GM12878 (cell line): ENCODE measurements around the gene LTV1. TPM values are rescaled to one million over a fixed set of nuclear protein-coding genes. Genes with fewer than 3 reads are reported as not detected.

Experiments used
- ATAC-seq: fragments of 200-7000 bp; cut with Tn5 transposase; 3 replicates; pipeline ENCODE4 v1.9.1; 2020; ENCODE audit warnings: mild to moderate bottlenecking, moderate library complexity
- BruUV-seq: library from RNA; stranded (reverse); fragments of 400-500 nt; replicated peaks from 2 replicates; lab custom pipeline; 2021; lab: Mats Ljungman, UMichigan
- CTCF ChIA-PET: fragments of 300-600 bp; sonication (Branson Sonifier 250); formaldehyde crosslinking; extraction: SDS; loops from one replicate; lab custom pipeline; 2021; ENCODE audit warnings: inconsistent platforms; lab: Yijun Ruan, JAX
- POLR2A ChIA-PET: fragments of 350-600 bp; formaldehyde crosslinking; extraction: SDS; loops from one replicate; lab custom pipeline; 2021; ENCODE audit warnings: inconsistent platforms; lab: Charles Lee
- RAD21 ChIA-PET: fragments of 300-600 bp; sonication (Branson Sonifier 250); formaldehyde crosslinking; loops from one replicate; lab custom pipeline; 2023; ENCODE audit warnings: antibody characterized with exemption; ENCODE audit not compliant: unreplicated experiment; lab: Charles Lee
- SMC1A ChIA-PET: fragments of 300-600 bp; sonication (Branson Sonifier 250); formaldehyde crosslinking; loops from one replicate; lab custom pipeline; 2023; ENCODE audit not compliant: unreplicated experiment, uncharacterized antibody; lab: Charles Lee
- DNase-seq: peaks from one replicate; pipeline ENCODE4 v3.0.0-alpha.2; 2011; ENCODE audit warnings: low read depth, low spot score
- FAIRE-seq: peaks from 3 replicates; lab custom pipeline; 2011; peaks lifted over from hg19 to GRCh38; lab: Jason Lieb, UNC
- H2AFZ ChIP-seq: 2 replicates; pipeline ENCODE4 v1.6.0; 2011; ENCODE audit warnings: low read depth, low read length, control low read depth; ENCODE audit not compliant: control insufficient read depth
- H3K27ac ChIP-seq: 2 replicates; pipeline ENCODE4 v1.5.1; 2011; ENCODE audit warnings: control low read depth; ENCODE audit not compliant: control insufficient read depth, insufficient read depth
- H3K27me3 ChIP-seq, 2 experiments: replicated peaks in 1 of 2; 2 replicates each; pipeline versions ENCODE4 v1.6.0 to v1.6.1; 2011; ENCODE audit warnings: low read length in 1 of 2; ENCODE audit not compliant: control insufficient read depth in 2 of 2, insufficient read depth in 2 of 2
- H3K36me3 ChIP-seq, 2 experiments: 2 replicates each; pipeline ENCODE4 v1.5.1; 2011; ENCODE audit warnings: low read length in 1 of 2; ENCODE audit not compliant: control insufficient read depth in 2 of 2, insufficient read depth in 2 of 2
- H3K4me1 ChIP-seq: 2 replicates; pipeline ENCODE4 v1.6.1; 2011; ENCODE audit warnings: mild to moderate bottlenecking, low read length, moderate library complexity, mixed read lengths; ENCODE audit not compliant: control insufficient read depth, insufficient read depth
- H3K4me2 ChIP-seq: 2 replicates; pipeline ENCODE4 v1.6.0; 2011; ENCODE audit warnings: control low read depth; ENCODE audit not compliant: control insufficient read depth, insufficient read depth
- H3K4me3 ChIP-seq: fragments of 200-600 bp; sonication (generic); 2 replicates; pipeline ENCODE4 v1.5.1; 2016
- H3K79me2 ChIP-seq: 2 replicates; pipeline ENCODE4 v1.6.0; 2011; ENCODE audit warnings: low read length; ENCODE audit not compliant: control insufficient read depth, insufficient read depth
- H3K9ac ChIP-seq: 2 replicates; pipeline ENCODE4 v1.8.0; 2011; ENCODE audit warnings: low read length, control low read depth, mixed read lengths; ENCODE audit not compliant: control insufficient read depth, insufficient read depth
- H3K9me3 ChIP-seq: replicated peaks from 3 replicates; pipeline ENCODE4 v1.5.1; 2011; ENCODE audit warnings: mild to moderate bottlenecking, low read length; ENCODE audit not compliant: control insufficient read depth, insufficient read depth
- H4K20me1 ChIP-seq: 2 replicates; pipeline ENCODE4 v1.6.0; 2011; ENCODE audit not compliant: control insufficient read depth, insufficient read depth
- CHD2 ChIP-seq: IDR thresholded peaks from 2 replicates; pipeline ENCODE4 v1.6.1; 2011; ENCODE audit warnings: low read depth, low read length, improper control_type of control experiment, borderline replicate concordance
- DPF2 ChIP-seq: fragments of 450-650 bp; IDR thresholded peaks from 2 replicates; pipeline ENCODE4 v1.6.1; 2017; ENCODE audit warnings: mild to moderate bottlenecking
- E2F8 ChIP-seq: fragments of 450-650 bp; IDR thresholded peaks from 2 replicates; pipeline ENCODE4 v1.6.1; 2018; ENCODE audit warnings: mild to moderate bottlenecking, low read depth, moderate library complexity; ENCODE audit not compliant: partially characterized antibody
- GABPA ChIP-seq: IDR thresholded peaks from 2 replicates; pipeline ENCODE4 v1.6.1; 2014; ENCODE audit warnings: antibody characterized with exemption, low read depth, mild to moderate bottlenecking, inconsistent platforms
- JUNB ChIP-seq: IDR thresholded peaks from 2 replicates; pipeline ENCODE4 v1.6.1; 2016; ENCODE audit warnings: antibody characterized with exemption, mild to moderate bottlenecking
- KAT2A ChIP-seq: conservative IDR thresholded peaks from 2 replicates; pipeline ENCODE4 v1.6.1; 2011; ENCODE audit warnings: low read depth, low read length; ENCODE audit not compliant: control insufficient read depth
- KDM1A ChIP-seq: fragments of 200-600 bp; sonication (generic); IDR thresholded peaks from 2 replicates; pipeline ENCODE4 v1.6.1; 2016; ENCODE audit warnings: borderline replicate concordance
- MAX ChIP-seq: IDR thresholded peaks from 2 replicates; pipeline ENCODE4 v1.6.1; 2012; ENCODE audit warnings: low read depth, low read length, improper control_type of control experiment
- MXI1 ChIP-seq: fragments of 150-350 bp; IDR thresholded peaks from 2 replicates; pipeline ENCODE4 v1.6.1; 2011; ENCODE audit warnings: low read depth, mild to moderate bottlenecking, inconsistent platforms, low read length, improper control_type of control experiment
- NFYB ChIP-seq: IDR thresholded peaks from 2 replicates; pipeline ENCODE4 v1.6.1; 2011; ENCODE audit warnings: low read depth, mild to moderate bottlenecking, low read length, improper control_type of control experiment, moderate library complexity; ENCODE audit not compliant: insufficient read depth
- PBX3 ChIP-seq: IDR thresholded peaks from 2 replicates; pipeline ENCODE4 v1.6.1; 2011; ENCODE audit warnings: mild to moderate bottlenecking, low read depth, low read length, moderate library complexity; ENCODE audit not compliant: insufficient replicate concordance
- POLR2AphosphoS2 ChIP-seq: IDR thresholded peaks from 2 replicates; pipeline ENCODE4 v1.6.1; 2011; ENCODE audit warnings: low read depth, mild to moderate bottlenecking, low read length, improper control_type of control experiment, moderate library complexity
- RAD21 ChIP-seq: IDR thresholded peaks from 2 replicates; pipeline ENCODE4 v1.6.1; 2011; ENCODE audit warnings: mild to moderate bottlenecking, low read depth, low read length, moderate library complexity; ENCODE audit not compliant: insufficient read depth
- RFX5 ChIP-seq: IDR thresholded peaks from 2 replicates; pipeline ENCODE4 v1.6.1; 2011; ENCODE audit warnings: low read depth, low read length, improper control_type of control experiment
- SKIL ChIP-seq: fragments of 450-650 bp; IDR thresholded peaks from 2 replicates; pipeline ENCODE4 v1.6.1; 2017; ENCODE audit warnings: mild to moderate bottlenecking, low read depth, inconsistent platforms; ENCODE audit not compliant: poor library complexity, severe bottlenecking
- ZZZ3 ChIP-seq: IDR thresholded peaks from 2 replicates; pipeline ENCODE4 v1.6.1; 2011; ENCODE audit warnings: low read depth; ENCODE audit not compliant: control insufficient read depth, insufficient read length
- WGBS: methylation state at CpG from one replicate; pipeline ENCODE4 v1.1.6; 2016; ENCODE audit warnings: low lambda C conversion rate; ENCODE audit not compliant: insufficient replicate concordance, insufficient coverage; ENCODE audit errors: missing lambda C conversion rate; 5-methylcytosine and 5-hydroxymethylcytosine counted together
- in situ Hi-C: fragments of 300-500 bp; cut with MboI; formaldehyde crosslinking; loops from 9 replicates; pipeline ENCODE4 v1.14.3; 2018; ENCODE audit warnings: mixed read lengths
- intact Hi-C: fragments of 100-400 bp; cut with micrococcal nuclease; formaldehyde crosslinking; loops from one replicate; pipeline ENCODE4 v1.14.2; 2022; ENCODE audit not compliant: unreplicated experiment
- polyA plus RNA-seq, 11 experiments: library from polyadenylated mRNA; depleted of rRNA in 4 of 11; unstranded in 6 of 11; stranded (reverse) in 5 of 11; fragments of >200 nt; fragmentation: Nextera tagmentation in 4 of 11; fragmentation: Illumina TruSeq in 1 of 11; extraction: Ambion mirVana in 4 of 11; extraction: Trizol in 1 of 11; gene quantifications; 1 replicate in 1 of 11; 2 replicates in 10 of 11; pipeline versions ENCODE4 v1.2.1 to v1.2.3, GENCODE V29; 2011 to 2016; ENCODE audit warnings: inconsistent platforms in 2 of 11, missing spikeins in 2 of 11, low read depth in 1 of 11
- total RNA-seq, 4 experiments: library from RNA; depleted of rRNA in 3 of 4; stranded (reverse); fragments of >200 nt in 3 of 4; fragmentation: Illumina TruSeq in 1 of 4; extraction: Trizol in 1 of 4; gene quantifications; 2 replicates each; pipeline versions ENCODE4 v1.2.1 to v1.2.3, GENCODE V29; 2013 to 2021

Gene LTV1
- total and polyA plus RNA-seq, 10 of the 15 experiments (the other 5 are each of a cell fraction or from before 2014, with no cell fraction given), result 22.3 to 66.4 (median 52.0) TPM

DNA sequence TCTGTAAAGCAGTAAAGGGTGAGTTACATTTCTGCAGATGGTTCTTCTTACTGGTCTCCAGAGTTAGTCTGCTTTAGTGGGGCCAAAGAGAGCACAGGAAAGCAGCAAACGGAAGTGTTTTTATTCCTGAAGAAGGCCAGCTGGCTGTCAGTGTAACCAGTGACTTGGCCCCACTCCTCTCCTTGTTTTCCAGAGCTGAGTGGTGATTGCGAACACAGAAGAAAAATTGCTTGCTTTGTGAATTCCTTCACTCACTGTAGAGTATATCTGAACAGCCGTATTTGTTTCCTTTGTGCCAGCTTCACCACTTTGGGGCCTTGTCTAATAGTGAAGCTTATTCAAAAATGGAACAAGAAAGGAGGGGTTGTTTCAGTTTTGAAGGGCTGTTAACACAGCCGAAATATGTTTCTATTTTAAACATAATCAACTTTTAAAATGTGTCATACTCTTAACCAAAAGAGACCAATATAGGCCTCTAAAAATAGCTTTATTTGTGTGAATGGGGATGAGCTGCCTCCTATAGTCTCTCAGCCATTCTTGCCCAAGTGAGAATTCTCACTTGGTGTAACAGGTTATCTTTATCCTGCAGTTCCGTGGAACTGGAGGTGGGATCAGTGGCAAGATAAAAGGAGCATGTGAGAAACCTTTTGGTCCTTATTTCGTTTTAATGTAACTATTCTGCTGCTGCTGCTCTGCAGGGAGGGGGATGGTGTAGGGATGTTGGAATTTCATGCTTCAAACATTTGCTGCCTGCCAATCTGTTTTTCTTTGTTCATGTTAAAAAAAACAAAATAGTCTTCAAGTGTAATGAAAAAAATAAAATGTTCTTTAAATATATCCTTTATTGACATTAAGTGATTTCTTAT lies 59.0 kb downstream of the LTV1 start:
- H3K36me3 ChIP-seq, result no peaks in the 10 kb centered on the region; a peak in 1 of 4 replicates
- in situ Hi-C loops, result no loop called here
- H3K9me3 ChIP-seq, result peaks cover 23% of the 10 kb centered on the region; the same call in 2 of the 3 replicates
- intact Hi-C loops, result no loop called here
- peak overlapping the region; percentile 92 for H3K4me2 ChIP-seq
- CTCF ChIA-PET, result interaction anchor here (1.0 to 2.1 kb wide), 6 partner anchors 38 to 357 kb away, joined by 3 to 10 read pairs (median 4); no protein-coding TSS in a partner anchor
- H3K4me3 ChIP-seq, result peak overlapping the region; percentile 47; the same call in 1 of the 2 replicates
- no peaks in the 10 kb centered on the region for H3K27me3 ChIP-seq
- peak overlapping the region; percentile 62 for H3K9ac ChIP-seq
- BruUV-seq, result no TSS peak
- H3K27ac ChIP-seq, result peak overlapping the region; percentile 86
- ATAC-seq (peak; percentile 96), DNase-seq (peak; percentile 48), FAIRE-seq (peak; percentile 44)
- H3K79me2 ChIP-seq, result no peaks in the 10 kb centered on the region
- no peaks in the 10 kb centered on the region for H4K20me1 ChIP-seq
- H3K4me1 ChIP-seq, result peaks cover 24% of the 10 kb centered on the region
- POLR2A ChIA-PET, result no interaction called here
- RAD21 ChIA-PET, result interaction anchor here (0.9 to 1.8 kb wide), 5 partner anchors 38 to 391 kb away, joined by 3 to 9 read pairs (median 3); partner anchors contain the start of genes FUCA2 and LTV1
- WGBS, result 0% methylated on average over 6 of the region's 6 CpGs
- peak overlapping the region; percentile 59 for H2AFZ ChIP-seq
- SMC1A ChIA-PET, result interaction anchor here (0.9 to 1.9 kb wide), 5 partner anchors 23 to 90 kb away, joined by 3 to 8 read pairs (median 4); partner anchors contain the start of gene LTV1
- TF ChIP-seq MAX (no peak), NFYB (no peak), DPF2 (peak; percentile 31; the same call in 1 of the 2 replicates), MXI1 (no peak), GABPA (peak; percentile 47; the same call in 1 of the 2 replicates), KDM1A (no peak), RAD21 (peak; percentile 27), PBX3 (no peak), POLR2AphosphoS2 (no peak), SKIL (peak; percentile 83), JUNB (peak; percentile 93), ZZZ3 (no peak), KAT2A (no peak), RFX5 (no peak), CHD2 (no peak), E2F8 (no peak)
